Mesenchymal stem cell (in vitro differentiated cells and primary cell): ENCODE data around the gene CERK.

Source experiments
- DNase-seq: peaks from one replicate; pipeline ENCODE4 v3.0.0-alpha.2; 2013
- H2AFZ ChIP-seq: one replicate; pipeline ENCODE4 v1.6.1; 2013; ENCODE audit warnings: low read depth, mild to moderate bottlenecking, control low read depth, inconsistent platforms, low read length, moderate library complexity
- H2AK5ac ChIP-seq: 2 replicates; pipeline ENCODE4 v1.6.1; 2013; ENCODE audit warnings: low read length, moderate library complexity, mild to moderate bottlenecking, inconsistent platforms; ENCODE audit not compliant: severe bottlenecking
- H2BK120ac ChIP-seq: one replicate; pipeline ENCODE4 v1.6.1; 2013; ENCODE audit warnings: low read depth, mild to moderate bottlenecking, inconsistent platforms, low read length, moderate library complexity
- H2BK12ac ChIP-seq, 2 experiments: one replicate each; pipeline ENCODE4 v1.6.1; 2013; ENCODE audit warnings: inconsistent platforms in 2 of 2, low read length in 2 of 2, mild to moderate bottlenecking in 2 of 2, moderate library complexity in 2 of 2, control low read depth in 1 of 2
- H2BK15ac ChIP-seq: one replicate; pipeline ENCODE4 v1.6.1; 2013; ENCODE audit warnings: mild to moderate bottlenecking, low read depth, inconsistent platforms; ENCODE audit not compliant: poor library complexity, severe bottlenecking
- H2BK5ac ChIP-seq: 2 replicates; pipeline ENCODE4 v1.6.1; 2013; ENCODE audit warnings: low read depth, mild to moderate bottlenecking, low read length, control low read depth, inconsistent platforms; ENCODE audit not compliant: poor library complexity, severe bottlenecking
- H3K14ac ChIP-seq, 2 experiments: one replicate each; pipeline ENCODE4 v1.6.1; 2013; ENCODE audit warnings: inconsistent platforms in 2 of 2, low read length in 2 of 2, control low read depth in 1 of 2, mild to moderate bottlenecking in 1 of 2, moderate library complexity in 1 of 2
- H3K18ac ChIP-seq, 2 experiments: one replicate each; pipeline ENCODE4 v1.6.1; 2013; ENCODE audit warnings: inconsistent platforms in 2 of 2, low read length in 2 of 2, control low read depth in 1 of 2, low read depth in 1 of 2, mild to moderate bottlenecking in 1 of 2
- H3K23ac ChIP-seq, 2 experiments: one replicate each; pipeline ENCODE4 v1.6.1; 2013; ENCODE audit warnings: inconsistent platforms in 2 of 2, low read length in 2 of 2, mild to moderate bottlenecking in 2 of 2, moderate library complexity in 2 of 2, control low read depth in 1 of 2
- H3K27ac ChIP-seq: 2 replicates; pipeline ENCODE4 v1.5.1; 2013; ENCODE audit warnings: mild to moderate bottlenecking, moderate library complexity, low read length, control low read depth, inconsistent platforms; ENCODE audit not compliant: poor library complexity, severe bottlenecking
- H3K27me3 ChIP-seq, 2 experiments: 2 replicates each; pipeline versions ENCODE4 v1.6.1 to v1.7.0; 2013; ENCODE audit warnings: low read length in 2 of 2, mild to moderate bottlenecking in 2 of 2, moderate library complexity in 2 of 2, control low read depth in 1 of 2, inconsistent platforms in 1 of 2; ENCODE audit not compliant: control insufficient read depth in 1 of 2, insufficient read depth in 1 of 2
- H3K36me3 ChIP-seq, 2 experiments: 2 replicates each; pipeline versions ENCODE4 v1.6.1 to v1.7.0; 2013; ENCODE audit warnings: low read length in 2 of 2, control low read depth in 1 of 2, inconsistent platforms in 1 of 2, low read depth in 1 of 2, mild to moderate bottlenecking in 1 of 2; ENCODE audit not compliant: insufficient read depth in 2 of 2, control insufficient read depth in 1 of 2
- H3K4ac ChIP-seq, 2 experiments: one replicate each; pipeline ENCODE4 v1.6.1; 2013; ENCODE audit warnings: inconsistent platforms in 2 of 2, low read length in 2 of 2, mild to moderate bottlenecking in 2 of 2, moderate library complexity in 2 of 2, control low read depth in 1 of 2, low read depth in 1 of 2
- H3K4me1 ChIP-seq: 2 replicates; pipeline ENCODE4 v1.6.1; 2013; ENCODE audit warnings: low read depth, low read length, control low read depth; ENCODE audit not compliant: control insufficient read depth, insufficient read depth
- H3K4me2 ChIP-seq: 2 replicates; pipeline ENCODE4 v1.6.1; 2013; ENCODE audit warnings: low read length, mild to moderate bottlenecking, inconsistent platforms; ENCODE audit not compliant: poor library complexity, severe bottlenecking
- H3K4me3 ChIP-seq, 2 experiments: 2 replicates each; pipeline versions ENCODE4 v1.5.1 to v1.7.0; 2013; ENCODE audit warnings: low read length in 2 of 2, mild to moderate bottlenecking in 2 of 2, control low read depth in 1 of 2, low read depth in 1 of 2; ENCODE audit not compliant: insufficient read depth in 1 of 2
- H3K79me1 ChIP-seq: replicated peaks from 2 replicates; pipeline ENCODE4 v1.6.1; 2013; ENCODE audit warnings: mild to moderate bottlenecking, control low read depth, low read length, inconsistent platforms; ENCODE audit not compliant: poor library complexity, severe bottlenecking
- H3K9ac ChIP-seq: 2 replicates; pipeline ENCODE4 v1.7.0; 2013; ENCODE audit warnings: mild to moderate bottlenecking, low read length, moderate library complexity
- H3K9me3 ChIP-seq: 2 replicates; pipeline ENCODE4 v1.7.0; 2013; ENCODE audit warnings: mild to moderate bottlenecking, low read length; ENCODE audit not compliant: control insufficient read depth
- H4K8ac ChIP-seq: one replicate; pipeline ENCODE4 v1.6.1; 2013; ENCODE audit warnings: inconsistent platforms, mild to moderate bottlenecking, low read length, moderate library complexity
- H4K91ac ChIP-seq: one replicate; pipeline ENCODE4 v1.6.1; 2013; ENCODE audit warnings: mild to moderate bottlenecking, low read length, inconsistent platforms
- WGBS: methylation state at CpG from one replicate; pipeline ENCODE4 v1.1.7; 2013; ENCODE audit warnings: mixed read lengths; 5-methylcytosine and 5-hydroxymethylcytosine counted together

CERK gene

DNA sequence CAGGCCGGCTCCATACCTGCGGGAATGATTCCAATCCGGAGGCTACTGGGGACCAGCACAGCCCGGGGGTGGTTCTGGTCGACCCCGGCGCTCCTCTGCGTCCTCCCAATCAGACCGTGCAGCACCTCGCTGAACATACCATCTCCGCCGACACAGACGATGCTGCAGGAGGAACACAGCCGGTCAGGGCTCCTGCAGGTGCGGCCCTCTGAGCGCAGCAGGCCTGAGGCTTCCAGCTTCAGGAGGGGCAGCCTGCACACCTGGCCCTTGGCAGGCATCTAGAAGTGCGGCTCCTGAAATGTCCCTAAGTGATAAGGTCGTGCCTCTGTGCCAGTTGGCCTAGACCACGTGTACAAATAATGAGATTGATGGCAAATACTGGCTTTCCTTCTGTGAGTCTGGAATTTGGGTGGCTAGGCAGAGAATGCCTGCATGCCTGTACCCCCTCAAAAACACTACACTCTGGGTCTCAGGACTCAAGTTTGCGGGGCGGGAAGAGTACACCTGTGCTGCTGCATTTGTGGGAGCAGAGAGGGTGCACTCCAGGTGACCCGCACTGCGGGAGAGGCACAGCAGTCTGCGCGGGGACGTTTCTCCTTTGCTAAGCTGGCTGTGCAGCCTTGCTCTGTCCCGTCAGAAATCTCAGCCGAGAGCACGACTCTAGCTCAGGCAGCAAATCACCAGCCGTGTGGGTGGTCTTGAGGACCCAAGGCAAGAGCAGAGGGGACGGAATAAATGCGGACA, 30.1 kb downstream of the CERK start:
- no peak overlapping the region for H2AK5ac ChIP-seq
- H2BK15ac ChIP-seq: no peak overlapping the region
- no peak overlapping the region for H4K91ac ChIP-seq
- H3K14ac ChIP-seq: no peak overlapping the region
- peaks cover 2% of the 10 kb centered on the region for H3K4me1 ChIP-seq
- WGBS: 95% methylated on average over 32 of the region's 32 CpGs
- no peak overlapping the region for H2BK5ac ChIP-seq
- no peak for DNase-seq
- no peak overlapping the region for H3K4ac ChIP-seq
- peaks cover 66 to 84% of the 10 kb centered on the region in 2 experiments for H3K36me3 ChIP-seq
- H3K79me1 ChIP-seq: peaks cover 37% of the 10 kb centered on the region
- H4K8ac ChIP-seq: no peak overlapping the region
- no peak overlapping the region for H3K4me3 ChIP-seq
- H2AFZ ChIP-seq: no peak overlapping the region
- no peak overlapping the region for H3K23ac ChIP-seq
- no peaks in the 10 kb centered on the region for H3K9me3 ChIP-seq
- H3K4me2 ChIP-seq: no peak overlapping the region
- no peak overlapping the region for H3K9ac ChIP-seq
- no peaks in the 10 kb centered on the region for H3K27me3 ChIP-seq
- H3K18ac ChIP-seq: no peak overlapping the region
- H2BK120ac ChIP-seq: no peak overlapping the region
- H2BK12ac ChIP-seq: no peak overlapping the region
- no peak overlapping the region for H3K27ac ChIP-seq

DNA sequence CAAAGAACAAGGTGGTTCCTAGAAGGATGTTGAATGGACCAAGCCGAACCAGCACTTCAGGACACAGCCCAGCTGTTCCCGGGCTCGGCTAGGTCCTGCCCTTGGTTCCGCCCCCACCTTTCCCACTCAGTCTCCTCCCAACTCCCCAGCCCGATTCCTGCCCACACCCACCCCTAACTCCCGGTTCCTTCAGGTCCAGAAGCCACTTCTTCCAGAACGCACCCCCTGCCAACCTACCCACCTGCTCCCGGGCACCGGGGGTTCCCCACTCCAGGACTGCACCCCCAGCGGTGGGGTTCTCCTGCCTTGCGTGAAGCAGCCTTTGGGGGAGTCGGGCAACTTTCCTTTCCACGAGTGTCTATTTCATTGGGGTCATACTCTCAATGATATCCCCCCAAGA, 30.7 kb downstream of the CERK start:
- no peak overlapping the region for H2BK120ac ChIP-seq
- no peak overlapping the region for H3K4ac ChIP-seq
- H4K91ac ChIP-seq: no peak overlapping the region
- no peak overlapping the region for H4K8ac ChIP-seq
- no peak overlapping the region for H3K14ac ChIP-seq
- H3K23ac ChIP-seq: no peak overlapping the region
- H3K4me3 ChIP-seq: no peak overlapping the region
- H3K4me1 ChIP-seq: peaks cover 2% of the 10 kb centered on the region
- no peak for DNase-seq
- no peak overlapping the region for H3K9ac ChIP-seq
- peaks cover 70 to 88% of the 10 kb centered on the region in 2 experiments for H3K36me3 ChIP-seq
- H2BK12ac ChIP-seq: no peak overlapping the region
- no peaks in the 10 kb centered on the region for H3K9me3 ChIP-seq
- no peak overlapping the region for H2BK15ac ChIP-seq
- H3K27me3 ChIP-seq: no peaks in the 10 kb centered on the region
- no peak overlapping the region for H2AK5ac ChIP-seq
- H3K4me2 ChIP-seq: no peak overlapping the region
- no peak overlapping the region for H3K18ac ChIP-seq
- no peak overlapping the region for H3K27ac ChIP-seq
- no peak overlapping the region for H2BK5ac ChIP-seq
- peaks cover 38% of the 10 kb centered on the region for H3K79me1 ChIP-seq
- WGBS: 93% methylated on average over 13 of the region's 13 CpGs
- H2AFZ ChIP-seq: no peak overlapping the region

DNA sequence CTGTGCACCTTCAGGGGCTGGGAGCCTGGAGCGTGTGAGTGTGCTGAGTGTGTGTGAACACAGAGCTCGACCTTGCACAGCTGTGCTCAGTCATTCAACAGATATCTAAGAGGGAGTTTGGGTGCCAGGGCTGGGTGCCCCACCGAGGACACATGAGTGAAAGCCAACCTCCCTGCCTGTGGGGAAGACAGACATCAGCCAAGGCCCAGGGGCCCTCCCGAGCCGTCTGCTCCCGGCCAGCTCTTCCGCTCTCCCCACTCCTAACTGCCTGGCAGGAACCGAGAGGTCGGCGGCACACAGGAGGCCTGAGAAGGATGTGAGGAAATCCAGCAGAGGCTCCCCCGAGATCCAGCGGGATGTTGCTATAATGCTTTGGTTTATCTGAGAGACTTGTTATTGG, 32.0 kb downstream of the CERK start:
- Histone ChIP-seq H3K27me3 (no peaks in the 10 kb centered on the region), H3K4ac (no peak overlapping the region), H2BK15ac (no peak overlapping the region), H3K79me1 (peaks cover 40% of the 10 kb centered on the region), H3K4me3 (no peak overlapping the region), H3K14ac (no peak overlapping the region), H4K8ac (no peak overlapping the region), H2AK5ac (no peak overlapping the region), H2BK5ac (no peak overlapping the region), H4K91ac (no peak overlapping the region), H3K4me2 (no peak overlapping the region), H3K27ac (no peak overlapping the region), H2BK120ac (no peak overlapping the region), H3K36me3 (peaks cover 74 to 82% of the 10 kb centered on the region in 2 experiments), H3K9ac (no peak overlapping the region), H3K23ac (no peak overlapping the region), H2BK12ac (no peak overlapping the region), H3K18ac (no peak overlapping the region), H3K9me3 (no peaks in the 10 kb centered on the region), H2AFZ (no peak overlapping the region), H3K4me1 (peaks cover 6% of the 10 kb centered on the region)
- DNase-seq: no peak
- 95% methylated on average over 12 of the region's 12 CpGs for WGBS

DNA sequence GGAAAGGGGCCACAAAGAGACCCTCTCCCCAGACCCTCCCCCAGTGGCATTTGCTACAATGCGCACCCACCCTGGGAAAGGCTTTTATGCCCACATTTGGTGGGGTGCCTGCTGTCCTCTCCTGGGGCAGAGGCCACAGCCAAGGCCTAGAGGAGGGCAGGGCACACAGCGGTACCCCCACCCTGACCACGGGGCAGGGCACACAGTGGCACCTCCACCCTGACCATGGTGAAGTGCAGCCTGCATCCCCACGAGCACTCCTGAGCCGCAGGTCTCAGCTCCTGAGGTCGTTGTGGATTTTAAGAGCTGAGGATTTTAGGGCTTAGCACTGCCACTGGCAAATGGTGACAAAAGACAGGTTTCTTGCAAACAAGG, 34.1 kb downstream of the CERK start:
- Histone ChIP-seq H3K9me3 (no peaks in the 10 kb centered on the region), H4K91ac (no peak overlapping the region), H3K9ac (no peak overlapping the region), H2BK5ac (no peak overlapping the region), H3K4me2 (no peak overlapping the region), H3K27me3 (no peaks in the 10 kb centered on the region), H3K36me3 (peaks cover 80 to 83% of the 10 kb centered on the region in 2 experiments), H3K79me1 (peaks cover 38% of the 10 kb centered on the region), H3K27ac (no peak overlapping the region), H3K4ac (no peak overlapping the region), H3K14ac (no peak overlapping the region), H2AFZ (no peak overlapping the region), H2AK5ac (no peak overlapping the region), H3K4me1 (peaks cover 6% of the 10 kb centered on the region), H3K4me3 (no peak overlapping the region), H4K8ac (no peak overlapping the region), H2BK15ac (no peak overlapping the region), H2BK12ac (no peak overlapping the region), H2BK120ac (no peak overlapping the region), H3K18ac (no peak overlapping the region), H3K23ac (no peak overlapping the region)
- no peak for DNase-seq
- WGBS: 94% methylated on average over 6 of the region's 6 CpGs
